GM12874 (cell line): Measurements from ENCODE around the gene COL4A2.

Experiments used
- CTCF ChIP-seq: IDR thresholded peaks from 2 replicates; pipeline ENCODE4 v1.5.1; 2011; ENCODE audit warnings: low read depth, mild to moderate bottlenecking, control low read depth, low read length, moderate library complexity; ENCODE audit not compliant: insufficient read depth

COL4A2 gene

GRCh38 chr13:110430391-110431336 lies 123.6 kb downstream of the COL4A2 start:
- TF ChIP-seq CTCF: no peak

DNA sequence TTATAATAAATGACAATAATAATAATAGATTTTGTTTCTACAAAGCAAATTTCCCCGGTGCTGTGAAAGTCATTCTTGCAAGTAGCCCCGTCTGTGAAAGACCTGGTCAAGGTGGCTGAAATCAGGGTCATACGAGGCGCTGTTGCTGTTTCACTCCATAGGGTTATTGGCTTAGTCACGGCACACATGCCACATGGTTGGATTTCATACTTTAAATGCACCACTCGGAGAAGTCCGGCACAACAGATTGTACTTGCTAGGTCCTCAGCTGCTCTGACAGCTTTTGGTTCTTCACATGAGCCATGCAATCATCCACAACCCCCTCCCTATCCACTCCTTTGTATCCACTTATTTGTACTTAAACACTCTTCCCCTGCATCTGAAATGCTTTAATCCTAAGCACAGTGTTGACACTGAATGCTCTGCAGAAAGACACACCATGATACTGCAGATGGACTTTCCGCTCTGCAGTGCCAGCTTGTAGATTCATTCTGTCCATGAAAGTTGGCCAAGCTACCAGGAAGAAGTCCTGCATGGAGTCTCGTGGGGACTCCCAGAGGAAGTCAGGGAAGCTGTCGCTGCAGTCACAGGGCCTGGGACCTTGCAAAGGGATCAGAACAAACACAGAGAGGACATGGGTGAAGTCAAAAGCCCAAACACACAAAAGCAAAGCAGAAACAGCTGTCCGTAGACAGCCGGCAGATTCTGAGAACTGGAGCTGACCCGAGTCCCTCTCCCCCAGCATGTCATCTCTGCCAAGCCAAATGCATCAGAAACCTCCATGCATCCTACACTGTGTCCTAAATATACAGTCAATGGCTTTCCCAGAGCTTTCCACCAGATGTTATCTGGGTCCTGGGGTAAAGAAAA lies 124.6 kb downstream of the COL4A2 start:
- TF ChIP-seq CTCF: no peak

DNA sequence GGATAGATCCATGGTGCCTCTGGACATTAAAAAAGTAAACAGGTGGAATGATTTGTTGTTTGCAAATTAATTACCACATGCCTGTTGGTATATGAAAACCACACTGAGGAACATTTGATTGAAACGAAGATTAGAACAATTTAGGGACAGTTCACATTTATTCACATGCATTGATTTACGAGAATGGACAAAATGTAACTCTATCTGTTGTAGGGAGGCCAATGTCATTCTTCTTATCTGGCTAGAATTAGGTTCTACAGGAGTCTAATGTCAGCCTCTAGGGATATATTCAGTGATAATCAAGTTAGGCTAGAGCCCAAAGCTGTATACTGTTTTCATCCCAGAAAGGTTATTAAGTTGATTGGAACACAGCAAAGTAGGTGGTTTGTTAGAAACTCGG lies 125.4 kb downstream of the COL4A2 start:
- no peak for TF ChIP-seq CTCF

DNA sequence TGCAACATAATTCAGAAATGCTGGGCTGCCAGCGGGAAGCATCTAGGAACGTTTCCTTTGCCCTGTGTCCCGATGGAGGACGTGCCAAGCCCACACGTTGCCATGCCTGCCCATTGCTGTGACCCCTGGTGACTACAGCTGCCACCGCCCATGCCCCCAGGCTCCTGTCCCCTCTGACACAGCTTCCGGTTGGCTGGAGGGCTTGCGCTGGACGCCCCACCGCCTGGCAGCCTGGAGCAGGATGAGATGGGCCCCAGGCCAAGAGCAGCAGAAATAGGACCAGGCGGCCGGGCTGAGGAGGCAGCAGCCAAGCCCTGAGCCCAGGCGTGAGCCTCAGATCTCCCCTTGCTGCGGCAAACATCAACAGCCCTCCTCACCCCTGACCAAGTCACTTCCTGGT lies 125.9 kb downstream of the COL4A2 start:
- TF ChIP-seq CTCF: no peak

GRCh38 chr13:110434629-110435028 lies 127.5 kb downstream of the COL4A2 start:
- TF ChIP-seq CTCF: no peak

GRCh38 chr13:110435331-110435730 lies 128.2 kb downstream of the COL4A2 start:
- TF ChIP-seq CTCF: no peak

GRCh38 chr13:110436276-110436675 lies 129.2 kb downstream of the COL4A2 start:
- no peak for TF ChIP-seq CTCF
